GM12801 (cell line): ENCODE results near the gene IFNL1.

Experiments
- CTCF ChIP-seq: IDR thresholded peaks from one replicate; pipeline ENCODE4 v1.5.1; 2011; ENCODE audit warnings: control low read depth; ENCODE audit not compliant: insufficient read length; ENCODE audit errors: extremely low read depth

Gene IFNL1

GRCh38 chr19:39324242-39324842 is 28.1 kb downstream of the IFNL1 start:
- TF ChIP-seq CTCF = no peak

- no peak for TF ChIP-seq CTCF
Observed at GRCh38 chr19:39325778-39326665, 29.8 kb downstream of the IFNL1 start.

GRCh38 chr19:39327363-39328045 is 31.3 kb downstream of the IFNL1 start:
- TF ChIP-seq CTCF = no peak

GRCh38 chr19:39328046-39328705 is 32.0 kb downstream of the IFNL1 start:
- TF ChIP-seq CTCF = no peak

GRCh38 chr19:39329948-39330347 is 33.7 kb downstream of the IFNL1 start:
- no peak for TF ChIP-seq CTCF

- TF ChIP-seq CTCF = no peak
Observed at GRCh38 chr19:39332293-39332692, 36.1 kb downstream of the IFNL1 start.

- no peak for TF ChIP-seq CTCF
Observed at GRCh38 chr19:39333507-39333906, 37.3 kb downstream of the IFNL1 start.
